ENCODE results near the gene PHC2.

PHC2 gene

DNA sequence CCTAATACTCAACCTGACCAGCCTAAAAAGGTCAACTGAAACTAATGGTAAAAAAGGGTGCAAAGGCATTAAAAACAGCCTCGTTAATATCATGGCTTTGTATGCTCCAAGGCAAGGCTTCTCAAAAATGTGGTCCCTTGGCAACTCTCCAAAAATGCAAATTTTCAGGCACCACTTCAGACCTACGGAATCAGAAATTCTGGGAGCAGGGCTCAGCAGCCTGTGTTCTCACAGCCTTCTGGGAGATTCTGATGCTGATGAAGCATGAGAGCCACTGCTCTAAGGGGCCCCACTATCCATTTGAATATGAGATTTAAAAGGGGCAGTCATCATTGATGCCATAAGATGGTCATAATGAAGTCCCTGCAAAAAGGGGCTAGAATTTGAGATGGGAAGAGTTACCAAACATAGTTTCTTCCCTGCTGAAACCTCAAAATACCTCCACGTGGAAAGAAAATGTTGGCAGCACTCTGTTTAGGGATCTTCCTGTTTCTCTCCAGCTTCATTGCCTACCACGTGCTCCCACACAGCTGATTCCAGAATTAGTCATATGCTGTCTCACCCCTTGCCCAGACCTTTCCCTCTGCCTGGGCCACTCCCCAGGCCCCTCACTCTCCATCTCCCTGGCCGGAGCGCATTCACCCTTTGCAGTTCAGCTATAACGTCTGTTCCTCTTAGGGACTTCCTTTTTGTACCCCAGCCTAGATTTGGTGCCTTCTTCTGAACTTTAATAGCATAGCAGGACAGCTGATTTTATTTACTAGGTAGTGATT is 46.7 kb downstream of the PHC2 start:
- DNase-seq = peak in 1 of 2 donors; percentile 47

DNA sequence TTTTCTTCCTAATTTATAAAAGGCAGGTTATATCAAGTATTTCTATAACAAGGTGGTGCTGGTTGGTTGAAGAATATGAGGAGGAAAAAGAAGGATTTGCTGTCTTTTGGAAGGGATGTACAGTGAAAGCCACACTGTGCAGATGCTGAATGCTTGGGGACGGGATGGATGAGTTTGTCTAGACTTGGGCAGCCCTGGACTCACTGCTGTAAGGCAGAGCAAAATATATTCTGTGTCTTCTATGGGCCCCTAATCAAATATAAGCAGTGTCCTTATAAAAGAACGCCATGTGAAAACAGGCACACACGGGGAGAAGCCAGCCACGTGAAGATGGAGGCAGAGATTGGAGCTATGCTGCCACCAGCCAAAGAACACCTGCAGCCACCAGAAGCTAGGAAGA is 47.4 kb downstream of the PHC2 start:
- DNase-seq = no peak

DNA sequence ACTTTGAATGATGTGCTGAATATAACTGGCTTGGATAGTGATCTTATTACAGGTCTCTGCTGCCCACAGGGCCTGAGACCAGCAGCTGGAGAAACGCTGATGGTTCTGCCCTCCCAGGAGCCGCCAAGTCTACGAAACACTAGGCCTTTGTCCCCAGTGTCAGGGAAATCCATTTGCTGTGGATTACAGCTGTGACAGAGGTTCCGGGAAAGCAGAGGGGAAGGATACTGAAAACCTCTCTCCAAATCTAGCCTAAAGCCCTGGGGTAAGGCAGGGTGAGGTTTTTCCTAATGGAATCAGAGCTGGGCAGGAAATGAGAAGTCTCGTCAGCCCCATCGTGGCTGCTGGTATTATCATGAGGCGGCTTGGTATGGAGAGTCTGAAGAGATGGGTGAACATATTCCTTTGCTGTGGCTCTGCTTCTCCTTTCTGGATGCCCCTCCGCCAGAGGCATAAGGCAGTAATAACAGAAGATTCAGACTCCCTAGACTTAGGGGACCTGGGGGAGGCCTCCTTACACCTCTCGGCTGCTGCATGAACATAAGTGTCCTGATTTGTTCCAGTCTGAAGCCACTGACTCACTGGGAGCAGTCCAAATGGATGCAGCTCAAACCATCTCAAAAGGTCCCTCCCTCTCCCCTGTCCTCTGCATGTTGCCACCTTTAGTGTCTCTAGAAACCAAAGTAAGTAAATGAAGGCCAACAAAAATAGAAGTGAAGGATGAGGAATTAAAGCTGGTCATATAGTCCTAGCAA is 48.1 kb downstream of the PHC2 start:
- DNase-seq = no peak

DNA sequence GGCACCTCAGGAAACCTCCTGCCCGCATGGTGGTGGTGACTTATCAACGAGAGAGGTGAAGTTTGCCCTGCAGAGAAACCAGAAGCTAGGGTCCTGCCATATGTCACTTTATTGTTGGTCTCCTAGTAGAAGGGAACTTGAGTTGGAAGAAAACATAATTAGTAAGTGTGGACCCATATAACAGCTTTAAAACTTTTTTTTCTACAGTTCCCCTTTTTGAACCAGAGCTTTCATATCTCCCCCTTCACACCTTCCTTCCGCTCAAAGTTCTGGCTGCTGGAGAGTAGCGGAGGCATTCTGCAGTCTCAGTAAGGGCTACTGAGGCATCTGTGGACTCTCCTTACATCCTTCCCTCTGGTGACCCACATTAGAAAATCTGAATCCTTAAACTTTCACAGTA is 48.9 kb downstream of the PHC2 start:
- no peak for DNase-seq

DNA sequence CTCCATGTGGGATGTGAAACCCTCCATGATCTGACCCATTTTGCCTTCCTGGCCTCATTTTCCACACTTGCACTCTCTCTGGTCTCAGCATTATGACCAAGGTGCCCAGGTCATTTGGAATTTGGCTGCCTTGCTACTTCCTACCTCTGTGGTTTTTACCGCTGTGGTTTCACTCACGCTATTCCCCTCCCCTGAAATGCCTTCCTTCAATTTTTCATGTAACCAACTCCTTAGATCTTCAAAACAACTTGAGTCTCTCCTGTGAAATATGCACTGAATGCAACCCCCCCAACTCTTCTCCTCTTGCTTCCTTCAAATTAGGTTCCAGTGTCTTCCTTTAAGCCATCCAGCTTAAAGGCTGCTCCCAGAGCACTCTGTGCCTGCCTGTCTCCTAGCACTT is 50.1 kb downstream of the PHC2 start:
- no peak for DNase-seq

DNA sequence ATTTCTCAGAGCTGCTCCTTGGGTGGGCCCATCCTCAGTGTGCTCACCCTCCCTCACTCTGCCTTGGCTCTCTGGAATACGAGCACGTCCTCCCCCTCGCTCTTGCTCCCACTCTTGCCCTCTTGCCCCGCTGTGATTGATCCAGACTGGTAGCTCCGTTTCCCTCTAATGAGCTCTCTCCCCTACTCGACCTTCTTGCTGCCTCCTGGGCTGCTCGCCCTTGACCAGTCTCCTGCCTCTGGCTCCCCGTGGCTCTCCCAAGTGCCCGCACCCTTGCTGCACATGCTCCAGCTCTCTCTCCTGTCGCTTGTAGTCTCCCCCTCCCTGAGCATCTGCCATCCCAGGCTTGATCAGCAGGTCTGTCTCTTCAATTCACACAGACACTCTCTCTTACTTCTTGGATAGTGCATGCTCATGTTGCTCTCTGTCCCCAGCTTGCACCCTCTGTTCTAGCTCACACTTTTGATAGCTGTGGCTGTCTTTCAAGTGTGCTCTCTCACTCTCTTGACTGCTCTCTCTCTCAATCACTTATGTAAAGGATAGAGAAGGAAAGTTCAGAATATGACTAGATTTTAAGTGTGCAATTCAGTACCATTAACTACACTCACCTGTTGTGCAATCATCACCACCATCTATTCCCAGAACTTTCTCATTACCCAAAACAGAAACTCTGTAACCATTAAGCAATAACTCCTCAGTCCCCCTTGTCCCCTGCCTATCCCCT is 51.1 kb downstream of the PHC2 start:
- peak in 1 of 2 donors; percentile 12 for DNase-seq

DNA sequence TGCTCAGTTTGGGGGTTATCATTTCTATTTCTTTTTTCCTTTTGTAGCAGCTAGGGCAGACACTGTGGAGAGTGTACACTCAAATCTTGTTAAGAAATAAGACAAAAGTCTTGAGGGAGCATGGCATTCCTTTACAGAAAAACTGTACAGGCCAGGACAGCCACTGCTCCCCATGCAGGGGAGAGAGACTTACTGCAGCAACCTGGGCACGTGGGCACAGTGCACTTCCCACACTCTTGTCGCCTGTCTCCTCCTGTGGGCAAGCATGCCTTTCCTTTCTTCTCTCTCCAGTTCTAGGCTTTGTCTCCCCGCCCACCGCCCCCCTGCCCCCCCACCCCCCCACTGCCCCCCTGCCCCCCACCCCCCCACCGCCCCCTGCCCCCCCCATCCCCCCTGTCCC is 51.9 kb downstream of the PHC2 start:
- no peak for DNase-seq

DNA sequence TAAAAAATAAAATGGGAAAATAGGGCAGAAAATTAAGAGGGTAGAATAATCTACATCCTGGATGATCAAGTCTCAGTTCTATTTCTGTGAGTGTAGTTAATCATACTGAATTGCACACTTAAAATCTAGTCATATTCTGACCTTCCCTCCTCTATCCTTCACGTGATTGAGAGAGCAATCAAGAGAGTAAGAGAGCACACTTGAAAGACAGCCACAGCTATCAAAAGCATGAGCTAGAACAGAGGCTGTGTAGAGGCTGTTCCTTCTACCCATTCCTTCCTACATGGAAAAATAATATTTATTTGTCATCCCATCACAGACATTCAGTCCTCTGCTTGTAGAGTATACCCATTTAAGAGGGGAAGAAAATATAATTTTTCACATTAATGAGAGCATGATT is 52.4 kb downstream of the PHC2 start:
- no peak for DNase-seq

DNA sequence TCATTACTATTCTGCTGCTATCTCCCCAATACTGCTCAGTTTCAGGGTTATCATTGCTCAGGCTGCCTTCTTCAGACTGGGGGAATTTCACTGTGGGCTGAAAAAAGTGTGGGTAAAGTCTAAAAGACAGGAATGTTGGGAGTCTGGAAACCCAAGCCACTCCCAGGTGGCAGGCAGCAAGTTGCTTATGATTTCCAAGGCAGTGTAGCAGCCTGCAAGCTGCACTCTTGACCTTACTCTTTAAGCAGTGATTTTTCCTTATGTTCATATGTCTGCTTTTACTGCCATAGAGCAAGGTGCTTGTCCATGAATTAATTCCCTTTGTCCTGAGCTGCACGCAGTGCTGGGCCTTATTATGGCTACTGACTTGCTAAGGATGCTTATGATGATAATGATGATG is 53.1 kb downstream of the PHC2 start:
- no peak for DNase-seq

DNA sequence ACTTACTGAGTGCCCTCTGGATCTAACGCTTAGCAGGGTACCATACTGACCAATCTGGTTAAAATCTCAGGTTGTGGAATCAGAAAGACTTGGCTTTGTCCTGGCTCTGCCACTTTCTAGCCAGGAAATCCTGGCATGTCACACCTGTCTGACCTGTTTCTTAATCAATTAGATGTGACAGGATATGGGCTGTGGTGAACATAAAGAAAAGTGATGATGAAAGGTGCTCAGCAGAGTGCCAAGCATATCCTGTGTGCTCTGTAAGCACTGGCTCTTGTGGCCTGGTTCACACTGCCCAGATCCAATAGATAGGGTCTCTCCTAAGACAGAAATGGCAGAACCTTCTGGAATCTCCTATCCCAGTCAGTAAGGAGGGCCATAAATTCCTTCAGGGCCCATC is 53.9 kb downstream of the PHC2 start:
- DNase-seq = no peak

DNA sequence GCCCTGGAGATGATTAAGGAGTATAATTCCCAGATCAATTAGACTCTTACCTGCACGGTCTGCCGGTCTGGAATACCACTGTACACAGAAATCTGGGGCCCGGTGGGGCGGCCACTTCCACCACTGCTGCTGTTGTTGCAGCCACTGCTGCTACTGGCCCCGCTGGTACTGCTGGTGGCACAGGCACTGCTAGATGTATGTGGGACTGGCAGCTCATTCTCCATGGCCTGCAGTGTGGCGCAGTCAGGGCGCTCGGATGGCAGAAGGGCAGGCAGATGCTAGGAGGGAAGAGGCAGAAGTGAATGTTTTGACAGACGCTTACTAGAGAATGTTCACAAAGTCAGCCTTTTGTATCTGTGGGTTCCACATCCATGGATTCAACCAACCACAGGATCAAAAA is 55.6 kb downstream of the PHC2 start:
- no peak for DNase-seq

DNA sequence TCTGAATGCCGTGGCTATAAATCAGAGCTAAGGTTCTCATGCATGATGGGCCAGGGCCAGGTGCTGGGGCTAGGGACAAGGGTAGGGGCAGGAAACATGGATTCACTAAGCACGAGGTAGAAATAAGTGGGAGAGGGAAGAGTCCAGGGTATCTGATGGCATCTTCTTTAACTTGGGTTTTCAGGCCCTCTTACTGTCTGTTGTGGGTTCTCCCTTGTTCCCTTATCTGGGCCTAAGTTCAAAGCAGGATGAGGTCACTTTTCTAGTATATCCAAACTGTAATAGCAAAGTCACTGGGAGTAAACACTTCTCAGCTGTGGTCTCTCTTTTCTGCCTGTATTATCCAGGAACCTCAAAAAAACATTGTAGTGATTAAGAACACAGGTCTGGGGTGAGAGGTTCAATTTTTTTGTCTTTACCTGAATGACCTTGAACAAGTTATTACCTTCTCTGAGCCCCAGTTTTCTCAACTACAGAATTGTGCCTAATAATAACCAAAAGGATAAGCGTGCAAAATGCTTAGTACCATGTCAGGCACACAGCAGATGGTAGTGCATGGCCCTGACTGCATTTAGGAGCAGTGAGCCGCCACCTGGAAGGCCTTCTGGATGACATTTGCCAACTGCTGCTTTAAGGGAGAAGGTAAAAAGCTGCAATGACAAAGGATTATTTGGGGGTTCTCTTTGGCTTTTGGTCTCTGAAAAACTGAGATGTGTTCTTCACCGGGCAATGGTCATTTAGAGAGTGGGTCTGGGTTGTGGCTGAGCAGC is 56.4 kb downstream of the PHC2 start:
- DNase-seq = peak in 1 of 2 donors; percentile 44

DNA sequence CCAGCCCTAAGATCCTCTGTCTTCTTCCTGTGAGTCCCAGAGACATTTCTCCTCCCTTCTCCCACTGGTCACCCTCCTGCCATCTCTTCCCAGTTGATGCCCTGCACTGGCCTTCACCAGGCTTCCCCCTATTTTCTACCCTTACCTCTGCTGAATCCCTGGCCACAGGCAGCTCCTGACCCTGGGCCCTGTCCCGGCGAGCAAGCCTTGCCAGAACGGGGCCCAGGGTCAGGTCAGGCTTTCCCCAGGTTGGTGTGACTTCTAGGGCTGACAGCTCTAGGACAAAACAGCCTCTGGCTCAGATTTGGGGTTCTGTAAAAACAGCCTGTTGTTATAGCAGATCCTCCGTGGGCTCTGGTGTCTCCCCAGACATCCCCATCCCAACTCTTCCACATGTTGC is 57.3 kb downstream of the PHC2 start:
- no peak for DNase-seq

DNA sequence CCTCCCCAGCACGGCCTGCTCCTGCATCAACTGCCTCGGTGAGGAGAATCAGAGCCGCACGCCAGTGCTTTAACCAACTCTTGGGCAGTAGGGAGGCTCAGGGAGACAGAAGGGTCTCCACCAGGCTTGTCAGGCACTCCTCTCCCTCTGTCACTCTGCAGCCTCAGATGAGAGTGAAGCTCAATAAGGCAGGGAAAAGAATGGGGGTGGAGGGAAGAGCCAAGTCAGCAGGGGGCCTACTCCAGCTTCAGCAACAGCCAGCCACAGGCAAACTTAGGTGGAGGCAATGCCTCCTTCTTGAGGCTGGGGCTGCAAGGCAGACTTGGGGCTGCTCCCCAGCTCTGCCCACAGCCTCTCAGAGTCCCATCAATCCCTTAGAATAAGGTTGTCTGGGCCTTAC is 58.2 kb downstream of the PHC2 start:
- no peak for DNase-seq

DNA sequence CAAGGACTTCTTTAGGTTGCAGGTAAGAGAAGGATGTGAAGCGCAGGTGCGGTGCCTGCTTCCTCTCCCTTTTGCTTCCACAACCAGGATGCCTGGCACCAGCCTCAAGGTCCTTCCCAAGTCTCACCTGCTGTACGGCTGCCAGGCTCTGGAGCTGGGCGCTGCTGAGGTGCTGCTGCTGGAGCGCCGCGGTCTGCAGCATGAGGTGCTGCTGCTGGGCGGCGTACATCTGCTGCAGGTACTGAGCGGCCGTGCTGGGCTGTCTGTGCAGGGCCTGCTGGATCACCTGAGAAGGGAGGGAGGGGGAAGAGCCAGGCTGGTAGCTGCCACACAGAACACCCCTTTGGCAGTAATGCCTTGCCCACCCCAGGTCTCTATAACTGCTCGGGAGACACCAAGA is 58.7 kb downstream of the PHC2 start:
- DNase-seq = no peak

DNA sequence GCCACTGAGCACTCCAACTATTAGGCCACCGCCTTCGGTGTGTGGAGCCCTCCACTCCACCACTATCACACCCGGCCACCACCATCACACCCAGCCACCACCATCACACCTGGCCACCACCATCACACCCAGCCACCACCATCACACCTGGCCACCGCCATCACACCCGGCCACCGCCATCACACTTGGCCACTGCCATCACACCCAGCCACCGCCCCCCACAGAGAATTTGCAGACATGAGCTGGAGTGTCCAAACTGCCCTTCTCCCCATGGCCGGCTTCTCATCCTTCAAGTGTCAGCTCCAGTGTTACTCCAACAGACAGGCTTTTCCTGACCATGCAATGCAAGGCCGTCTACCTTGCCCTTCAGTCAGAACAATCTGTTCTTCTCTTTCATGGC is 59.6 kb downstream of the PHC2 start:
- no peak for DNase-seq

DNA sequence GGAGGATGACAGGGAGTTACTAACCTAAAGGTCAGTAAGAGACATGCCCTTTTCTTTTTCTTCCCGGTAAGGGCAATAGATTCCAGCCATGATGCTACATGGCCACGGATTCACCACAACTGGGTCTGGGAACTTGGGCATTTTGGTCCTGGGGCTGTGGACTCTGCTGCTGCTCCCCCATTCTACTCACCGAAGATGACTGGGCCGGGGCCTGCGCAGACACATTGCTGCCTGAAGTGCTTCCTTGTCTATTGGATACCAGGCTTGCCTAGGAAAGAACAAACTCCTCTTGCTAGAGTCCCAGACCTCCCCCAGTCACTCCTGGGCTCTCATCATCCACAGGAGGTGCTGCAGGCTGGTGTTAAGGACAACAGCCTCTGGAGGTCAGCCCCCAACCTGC is 60.1 kb downstream of the PHC2 start:
- DNase-seq = no peak

DNA sequence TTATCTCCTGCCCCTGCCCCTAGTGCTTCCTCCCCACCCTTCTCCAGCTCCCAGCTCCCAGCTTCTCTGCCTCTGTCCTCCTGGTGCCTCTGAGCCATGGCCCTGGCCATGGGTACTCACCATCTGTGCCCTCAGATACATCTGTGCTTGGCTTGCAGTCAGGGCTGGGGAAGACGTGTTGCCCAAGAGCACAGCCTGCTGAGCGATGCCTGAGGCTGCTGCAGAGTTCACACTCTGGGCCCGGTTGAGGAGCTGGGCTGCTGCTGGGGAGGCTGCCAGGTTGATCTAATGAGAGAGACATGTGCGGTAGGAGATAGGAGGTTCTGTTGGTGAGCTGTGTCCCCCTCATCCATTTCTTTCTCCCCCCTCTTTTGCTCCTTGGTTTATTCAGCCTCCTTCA is 60.6 kb downstream of the PHC2 start:
- no peak for DNase-seq

DNA sequence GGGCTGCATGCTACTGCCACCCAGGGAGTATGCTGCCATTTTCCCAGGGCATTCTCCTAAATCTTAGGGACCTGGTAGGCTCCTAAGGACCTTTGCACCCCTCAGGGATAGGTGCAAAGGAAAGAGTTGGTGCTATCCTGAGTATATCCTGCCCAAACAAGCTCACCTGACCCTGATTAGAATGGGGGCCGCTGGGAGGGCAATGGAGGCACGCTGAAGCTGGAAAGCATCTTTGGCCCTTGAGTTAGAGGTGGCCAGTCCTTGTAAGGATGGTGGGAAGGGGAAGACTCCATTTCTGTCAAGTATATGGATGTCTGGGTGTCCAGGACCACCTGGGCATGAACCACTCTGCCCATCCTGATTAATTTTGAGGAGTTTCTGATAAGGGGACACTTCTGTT is 61.1 kb downstream of the PHC2 start:
- no peak for DNase-seq

DNA sequence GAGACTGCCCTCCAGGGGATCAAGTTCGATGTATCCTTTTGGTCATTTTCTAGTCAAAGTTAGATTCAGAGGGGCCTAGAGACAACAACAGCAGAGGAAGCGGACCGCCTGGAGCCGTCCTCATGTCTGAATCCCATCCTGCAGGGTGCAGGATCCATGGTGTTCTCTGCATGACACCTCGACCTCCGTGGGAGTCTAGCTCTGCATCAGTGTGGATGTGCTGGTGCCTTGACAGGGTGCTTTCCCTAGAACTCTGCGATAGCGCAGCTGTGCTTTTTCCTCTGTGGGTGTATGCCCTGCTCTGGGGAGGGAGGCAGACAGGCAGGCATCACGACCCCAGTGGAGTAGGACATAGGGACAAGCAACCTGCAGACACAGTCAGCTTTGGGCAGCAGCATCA is 61.8 kb downstream of the PHC2 start:
- DNase-seq = no peak

DNA sequence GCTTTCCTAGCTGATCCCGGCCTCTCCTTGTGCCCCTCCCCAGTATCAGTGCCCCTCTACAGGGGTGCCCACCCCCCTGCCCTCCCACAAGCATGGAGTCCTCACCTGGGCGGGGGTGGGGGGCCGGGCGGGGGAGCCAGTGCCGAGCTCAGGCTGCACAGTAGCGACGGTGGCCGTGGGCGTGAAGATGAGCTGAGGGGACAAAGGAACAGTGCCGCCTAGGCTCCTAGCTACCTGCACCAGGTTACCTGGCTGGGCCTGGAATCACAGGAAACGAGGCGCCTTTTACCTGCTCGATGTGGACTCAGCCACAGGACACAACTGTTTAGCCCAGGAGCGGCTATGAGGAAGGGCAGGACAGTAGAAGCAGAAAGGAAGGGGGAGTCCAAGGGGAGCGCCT is 62.5 kb downstream of the PHC2 start:
- DNase-seq = no peak

DNA sequence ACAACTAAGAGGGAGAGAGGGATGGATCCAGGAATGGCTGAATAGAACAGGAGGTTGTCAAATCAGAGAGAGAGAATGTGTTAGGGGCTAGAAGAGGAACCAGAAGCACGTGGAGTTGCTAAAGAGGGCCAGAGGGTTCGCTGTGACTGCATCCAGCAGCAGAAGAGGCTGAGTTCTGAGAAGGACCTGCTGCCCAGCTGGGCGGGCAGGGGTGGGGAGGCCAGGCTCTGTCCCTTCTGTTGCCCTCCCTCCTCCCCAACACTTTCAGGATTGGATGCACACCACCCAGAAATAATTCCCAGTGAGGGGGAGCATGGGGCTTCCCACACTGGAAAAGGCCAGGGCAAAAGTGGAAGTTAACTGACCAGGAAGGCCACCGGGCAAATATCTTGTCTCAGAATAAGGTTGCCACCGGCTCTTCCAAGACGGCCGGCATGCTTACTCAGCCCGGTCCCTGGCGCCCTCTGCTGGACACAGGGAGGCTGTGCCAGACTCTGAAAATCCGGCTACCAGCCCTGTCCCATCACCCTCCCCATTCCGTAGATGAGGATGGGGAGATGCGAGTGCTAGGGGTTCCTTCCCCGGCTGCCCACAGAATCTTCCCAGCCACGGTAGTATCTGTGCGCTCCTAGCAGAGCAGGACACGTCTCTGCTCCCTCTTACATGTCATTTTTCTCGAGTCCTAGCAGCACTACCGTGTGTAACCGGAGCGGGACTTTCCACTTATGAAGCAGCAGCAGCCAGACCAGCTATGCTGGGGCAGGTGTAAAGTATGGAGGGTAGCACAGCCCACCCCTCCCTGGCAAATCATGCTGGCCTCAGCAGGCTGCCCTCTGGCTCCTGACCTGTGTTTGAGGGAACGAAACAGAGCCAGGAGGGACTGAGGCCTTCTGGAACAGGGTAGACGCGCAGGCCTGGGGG is 63.1 kb downstream of the PHC2 start:
- DNase-seq = peak; percentile 79 to 94
